M059J (cell line): ENCODE measurements around the gene RAB3GAP1. TPM values are rescaled to one million over a fixed set of nuclear protein-coding genes. Genes with fewer than 3 reads are reported as not detected.

ENCODE experiments used
- total RNA-seq: library from RNA; depleted of rRNA; stranded (reverse); fragments of >200 nt; shearing (Covaris generic); gene quantifications from 2 replicates; pipeline ENCODE4 v1.2.3, GENCODE V29; 2014; rRNA removed

The RAB3GAP1 gene
- total RNA-seq, 1 experiment from 2014 or later = 62.7 TPM

Other genes with a start within 250 kb of the RAB3GAP1 start
- not detected in 2 replicates for gene ACMSD, start 213.7 kb upstream of the RAB3GAP1 start, total RNA-seq
- 11.7 and 18.1 TPM in 2 replicates for gene CCNT2, start 133.5 kb upstream of the RAB3GAP1 start, total RNA-seq
- gene MAP3K19, start 4.8 kb upstream of the RAB3GAP1 start, total RNA-seq = not detected in 2 replicates